HG03558 (cell line): ENCODE results near the gene PDE4D.

ENCODE experiments used
- ATAC-seq: cut with Tn5 transposase; IDR thresholded peaks from one replicate; pipeline ENCODE4 v1.9.1; 2021; ENCODE audit warnings: moderate number of reproducible peaks; ENCODE audit not compliant: unreplicated experiment; ENCODE audit errors: extremely low read depth

The PDE4D gene

DNA sequence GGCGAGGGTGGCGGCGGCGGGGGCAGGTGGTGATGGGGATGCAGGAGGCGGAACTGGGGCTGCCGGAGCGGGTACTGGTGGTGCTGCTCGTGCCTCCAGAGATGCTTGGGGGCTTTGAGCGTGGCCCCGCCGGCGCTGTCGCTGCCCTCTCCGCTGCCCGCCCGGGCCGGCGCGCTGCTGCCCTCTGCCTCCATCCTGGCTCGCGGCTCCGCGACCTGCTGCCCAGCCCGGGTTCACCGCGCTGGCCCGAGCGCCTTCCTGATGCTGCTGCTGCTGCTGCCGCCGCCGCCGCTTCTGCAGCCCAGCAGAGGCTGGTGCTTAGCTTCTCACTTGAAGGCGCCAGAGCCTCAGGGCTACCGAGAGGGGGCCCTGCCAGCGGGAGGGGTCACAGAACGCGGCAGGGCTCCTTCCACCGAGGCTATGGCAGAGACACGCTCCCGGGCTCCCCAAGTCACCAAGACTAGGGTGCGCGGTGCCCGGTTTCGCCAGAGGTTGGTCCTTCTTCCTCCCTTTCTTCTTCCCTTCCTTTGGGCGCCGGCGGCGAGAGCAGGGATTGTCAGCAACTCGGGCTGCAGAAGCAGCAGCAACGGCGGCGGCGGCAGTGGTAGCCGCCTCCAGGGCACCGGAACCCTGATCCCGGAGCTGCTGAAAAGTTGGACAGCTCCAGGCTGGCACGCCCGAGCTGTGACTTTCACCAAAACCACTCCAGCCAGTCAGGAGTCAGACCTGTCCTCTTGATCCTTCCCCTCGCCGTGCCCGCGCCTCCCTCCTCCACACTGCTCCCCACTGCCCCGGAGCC lies at the start of gene PDE4D:
Gene PDE4D, minus strand, starts transcription at position 298 of the 799 bp plus-strand sequence.
- ATAC-seq: no peak

DNA sequence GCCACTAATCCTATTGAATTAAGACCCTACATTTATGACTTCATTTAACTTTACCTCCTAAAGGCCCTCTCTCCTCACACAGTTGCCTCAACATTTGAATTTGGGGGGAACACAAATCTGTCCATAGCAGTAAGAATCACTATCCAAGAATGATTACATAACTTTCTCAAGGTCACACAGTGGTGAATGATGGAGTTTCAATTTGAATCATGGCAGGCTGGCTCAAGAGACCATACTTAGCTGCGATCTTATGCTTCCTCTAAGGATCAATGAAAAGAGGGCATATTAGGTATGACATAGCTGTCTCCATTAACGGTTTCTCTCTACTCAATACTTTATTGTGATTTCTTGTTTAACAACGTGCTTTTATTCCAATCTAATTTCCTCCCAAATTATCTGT lies 44.1 kb upstream of the PDE4D start:
- ATAC-seq: no peak

DNA sequence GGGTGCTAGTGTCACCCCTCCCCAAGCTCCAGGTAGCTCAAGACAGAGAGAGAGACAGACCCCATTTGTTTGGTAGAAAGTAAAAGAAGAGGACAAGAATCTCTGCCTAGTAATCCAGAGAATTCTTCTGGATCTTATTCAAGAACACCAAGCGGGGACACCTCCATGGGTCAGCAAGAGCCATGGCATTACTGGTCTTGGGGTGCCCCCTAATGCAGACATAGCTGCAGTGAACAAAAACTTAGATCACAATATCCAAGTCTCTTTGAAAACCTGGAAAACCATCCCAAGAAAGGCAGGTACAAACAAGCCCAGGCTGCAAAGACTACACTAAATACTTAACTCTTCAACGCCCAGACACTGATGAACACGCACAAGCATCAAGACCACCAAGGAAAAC lies 29.9 kb upstream of the PDE4D start:
- no peak for ATAC-seq

DNA sequence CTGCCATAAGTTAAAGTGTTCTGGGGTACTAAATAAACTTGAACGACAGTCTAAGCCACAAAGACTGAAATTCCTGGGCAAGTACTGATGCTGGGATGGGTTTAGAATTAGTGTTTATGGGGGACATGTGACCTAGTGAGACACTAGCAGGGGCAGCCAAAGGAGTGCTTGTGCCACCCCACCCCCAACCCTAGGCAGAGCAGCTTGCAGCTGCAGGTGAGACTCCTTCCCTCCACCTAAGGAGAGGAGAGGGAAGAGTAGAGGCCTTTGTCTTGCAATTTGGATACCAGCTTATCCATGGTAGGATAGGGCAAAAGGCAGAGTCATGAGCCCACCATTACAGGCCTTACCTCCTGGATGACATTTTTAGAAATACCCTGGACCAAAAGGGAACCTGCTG lies 28.7 kb upstream of the PDE4D start:
- ATAC-seq: no peak

DNA sequence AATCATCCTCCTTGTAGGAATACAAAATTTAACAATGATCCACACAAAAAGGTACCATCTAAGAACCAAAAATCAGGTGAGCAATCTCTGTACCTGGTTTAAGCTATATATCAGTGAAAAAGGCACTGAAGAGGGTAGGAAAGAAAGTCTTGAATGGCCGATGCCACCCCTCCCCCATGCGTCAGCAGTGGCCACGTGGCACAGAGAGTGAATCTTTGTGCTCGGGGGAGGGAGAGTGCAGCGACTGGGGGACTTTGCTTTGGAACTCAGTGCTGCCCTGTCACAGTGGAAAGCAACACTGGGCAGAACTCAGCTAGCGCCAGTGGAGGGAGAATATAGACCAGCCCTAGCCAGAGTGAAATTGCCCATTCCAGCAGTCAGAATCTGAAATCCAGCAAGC lies 28.3 kb upstream of the PDE4D start:
- ATAC-seq: no peak

DNA sequence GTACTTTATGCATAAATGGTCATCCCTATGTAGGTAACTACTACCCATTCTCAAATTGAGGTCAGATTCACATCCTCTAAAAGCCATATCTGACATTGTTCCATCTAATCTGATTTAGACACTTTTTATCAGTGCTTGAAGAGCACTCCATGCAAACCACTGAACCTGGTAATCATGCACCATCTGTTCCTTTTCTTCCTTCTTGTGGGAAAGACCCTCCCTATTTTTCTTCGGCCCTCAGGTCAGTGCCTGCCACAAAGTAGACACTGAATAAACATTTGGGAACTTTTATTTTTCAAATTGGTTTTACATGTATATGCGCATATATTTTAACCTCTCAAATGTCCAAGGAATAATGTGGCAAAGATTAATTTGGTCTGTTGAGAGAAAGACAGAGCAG lies 26.0 kb upstream of the PDE4D start:
- ATAC-seq: no peak

DNA sequence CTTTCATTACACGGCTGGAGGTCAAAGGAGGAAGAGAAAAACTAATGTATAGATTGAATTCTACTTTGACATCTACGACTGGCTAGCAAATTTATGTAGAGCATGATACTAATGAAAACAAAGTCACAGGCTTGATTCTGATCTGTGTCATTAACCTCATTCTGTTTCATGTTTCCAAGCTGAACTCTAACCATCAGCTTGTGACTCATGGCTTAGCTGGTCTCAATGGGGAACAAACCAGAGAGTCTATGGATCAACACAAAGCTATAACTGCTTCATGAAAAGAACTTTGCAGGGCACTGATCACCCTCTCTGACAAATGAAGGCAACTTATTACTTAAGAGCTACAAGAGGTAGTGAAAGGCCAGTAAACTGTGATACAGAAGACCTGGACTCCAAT lies 23.6 kb upstream of the PDE4D start:
- no peak for ATAC-seq

DNA sequence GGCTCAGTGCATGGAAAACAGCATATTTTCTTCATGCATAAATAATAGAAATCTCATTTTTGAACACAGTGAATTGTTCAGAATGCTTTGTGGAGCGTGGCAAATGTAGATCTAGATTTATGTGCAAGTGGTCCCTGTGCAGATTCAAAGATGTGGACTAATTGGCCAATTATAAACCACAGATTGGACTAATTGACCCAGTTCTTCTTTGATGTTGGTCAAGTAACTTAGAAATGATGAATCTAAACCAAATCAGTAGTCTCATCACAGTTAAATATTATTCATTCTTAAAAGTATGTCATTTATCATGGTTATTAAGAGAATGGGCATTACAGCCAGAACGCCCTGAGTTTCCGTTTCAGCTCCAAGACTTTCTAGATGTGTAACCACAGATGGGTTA lies 11.7 kb upstream of the PDE4D start:
- ATAC-seq: no peak

DNA sequence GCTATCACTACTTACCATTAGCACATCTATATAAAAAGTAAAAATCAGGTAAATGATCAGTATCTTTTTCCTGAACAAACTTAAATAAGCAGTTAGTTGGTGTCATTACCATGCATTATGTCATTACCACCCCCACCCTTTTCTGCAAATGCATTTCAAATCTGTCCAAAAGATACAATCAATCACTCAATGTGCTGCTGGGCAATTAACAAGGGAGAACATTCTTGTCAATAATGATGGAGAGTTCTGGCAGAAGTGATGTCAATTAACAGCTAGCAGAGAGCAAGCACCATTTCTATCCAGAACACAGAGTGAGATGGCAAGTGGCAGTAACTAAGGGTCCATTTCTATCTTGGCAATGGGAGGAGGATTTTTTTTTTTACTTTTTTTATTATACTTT lies 3.5 kb upstream of the PDE4D start:
- ATAC-seq: no peak

DNA sequence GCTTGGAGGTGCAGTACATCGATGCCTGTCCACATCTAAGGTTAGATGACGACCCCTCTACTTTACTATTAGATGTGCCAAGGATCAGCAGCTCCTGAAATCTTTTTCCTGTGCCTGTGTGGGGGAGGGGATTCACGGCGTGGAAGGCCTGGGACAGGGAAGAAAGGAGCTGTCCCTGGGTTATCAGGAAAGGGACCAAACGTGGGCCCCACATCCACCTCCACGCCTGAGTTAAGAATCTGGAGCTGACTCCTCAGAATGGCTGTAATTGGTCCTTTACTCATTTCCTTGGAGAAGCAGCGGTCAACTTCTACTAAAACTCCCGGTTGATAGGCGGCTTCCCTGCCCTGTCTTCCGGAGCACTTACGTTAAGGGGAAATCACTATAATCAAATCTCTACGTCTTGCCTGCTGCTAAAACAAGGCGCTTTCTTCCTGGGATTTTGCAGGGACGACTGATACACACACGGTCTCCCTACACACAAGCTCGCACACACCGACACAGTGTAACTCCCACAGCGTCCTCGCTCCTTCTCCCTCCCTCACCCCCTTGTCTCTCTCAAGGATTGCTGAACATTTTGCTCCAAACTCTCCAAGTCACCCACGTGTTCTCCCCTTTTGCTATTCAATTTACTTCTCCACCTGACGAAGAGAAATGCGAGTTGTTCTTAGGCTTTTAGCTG lies 1.4 kb downstream of the PDE4D start:
- ATAC-seq: no peak

DNA sequence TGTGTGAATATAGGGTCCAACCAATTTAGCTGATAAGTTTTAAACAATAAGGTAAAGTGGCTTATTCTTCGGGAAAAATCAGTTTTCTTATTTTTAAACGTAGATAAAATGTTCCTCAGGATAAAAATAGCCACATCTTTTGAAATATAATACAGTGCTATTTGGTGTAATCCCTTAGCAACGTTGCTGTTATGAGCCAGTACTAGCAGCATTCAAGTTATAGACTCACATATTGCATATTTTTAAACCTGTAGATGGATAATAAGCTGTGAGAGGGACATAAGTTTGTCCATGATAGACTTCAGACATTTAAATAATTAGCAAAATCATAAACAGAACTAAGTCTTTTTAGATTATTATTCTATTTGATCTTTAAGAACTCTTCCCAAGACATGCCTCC lies 6.3 kb downstream of the PDE4D start:
- no peak for ATAC-seq

DNA sequence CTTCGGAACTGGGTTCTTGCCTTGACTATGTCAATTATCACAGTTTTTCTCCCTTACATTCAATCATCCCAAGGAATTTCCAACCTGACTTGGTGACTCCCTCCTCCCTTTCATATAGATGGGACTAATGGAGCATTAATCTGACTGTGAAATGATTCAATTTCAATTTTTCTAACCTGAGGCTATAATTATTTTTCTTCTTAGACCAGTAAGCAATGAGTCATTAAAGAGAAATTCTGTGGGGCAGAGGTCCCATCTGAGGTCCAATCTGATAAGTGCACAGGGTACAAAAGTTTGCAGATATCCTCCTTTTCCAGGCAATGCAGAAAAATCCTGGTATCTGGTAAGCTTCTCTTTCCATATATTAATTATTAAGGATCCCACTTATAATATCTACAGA lies 18.9 kb downstream of the PDE4D start:
- no peak for ATAC-seq

DNA sequence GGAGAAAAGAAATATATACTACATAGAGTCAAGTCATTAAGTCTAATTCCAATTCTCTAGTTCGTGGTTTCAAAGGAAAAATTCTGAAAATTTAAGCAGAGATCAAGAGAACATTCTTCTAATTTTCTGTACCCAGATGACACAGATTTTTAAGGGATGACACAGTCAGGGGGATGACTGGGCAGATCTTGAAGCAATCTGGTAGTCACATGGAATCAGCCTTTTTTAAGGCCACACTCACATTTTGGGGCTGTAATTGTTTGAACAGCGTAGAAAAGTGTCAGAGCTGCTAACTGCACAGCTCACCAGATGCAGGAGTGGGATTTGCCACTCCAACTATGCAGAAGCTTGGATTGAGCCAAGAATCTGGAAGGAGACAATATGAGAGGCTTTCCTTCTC lies 20.4 kb downstream of the PDE4D start:
- no peak for ATAC-seq

DNA sequence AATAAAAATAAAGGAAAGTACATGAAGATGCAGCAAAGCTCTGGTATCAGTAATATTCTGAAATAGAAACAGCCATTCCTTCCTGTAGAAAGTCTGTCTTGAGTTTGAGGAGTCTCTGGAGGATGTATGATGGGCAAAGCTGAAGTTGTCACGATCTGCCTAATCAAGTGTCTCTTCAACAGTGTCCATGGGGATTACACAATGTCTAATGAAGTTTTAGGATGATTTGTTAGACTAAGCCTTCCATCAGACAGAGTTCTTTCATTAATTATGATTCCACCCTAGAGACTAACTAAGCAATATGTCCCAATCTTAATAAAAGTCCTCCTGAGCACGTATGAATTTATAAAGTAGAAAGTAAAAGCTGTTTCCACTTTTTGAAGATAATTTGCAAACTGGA lies 26.9 kb downstream of the PDE4D start:
- no peak for ATAC-seq

DNA sequence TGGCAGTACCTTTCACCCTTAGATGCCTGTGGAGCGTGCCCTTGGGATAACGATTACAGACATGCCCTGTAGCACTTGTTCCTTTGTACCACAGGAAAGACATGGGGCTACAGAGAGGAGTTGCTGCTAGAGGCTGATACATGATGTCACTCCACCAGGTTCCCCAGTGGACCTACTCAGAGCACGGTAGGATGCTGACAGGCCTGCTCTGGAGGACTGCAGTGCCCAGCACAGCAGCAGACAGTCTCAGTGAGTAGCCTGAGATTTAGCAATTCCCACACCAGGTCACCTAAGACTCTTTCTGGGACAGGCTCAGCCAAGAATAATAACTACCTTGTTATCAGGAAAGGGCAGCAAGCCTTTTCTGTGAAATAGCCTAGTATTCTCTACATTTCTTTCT lies 28.8 kb downstream of the PDE4D start:
- ATAC-seq: no peak

DNA sequence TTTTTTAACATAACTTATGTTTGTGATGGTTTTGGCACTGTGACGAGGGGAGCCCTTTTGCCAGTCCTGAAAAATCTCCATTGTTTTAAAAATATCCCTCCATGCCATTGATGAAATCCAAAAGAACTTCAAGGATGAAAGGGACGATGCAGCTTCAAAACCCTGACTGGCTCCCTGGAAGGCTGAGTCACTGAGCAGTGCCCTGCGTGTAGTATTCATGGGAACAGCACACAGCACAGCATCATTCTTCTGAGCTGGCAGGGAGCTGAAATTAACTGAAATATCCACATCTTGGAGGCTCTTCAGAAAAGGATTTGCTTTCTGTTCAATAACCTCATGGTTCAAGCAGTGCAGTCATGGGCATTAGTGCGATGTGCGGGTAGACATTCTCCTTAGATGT lies 29.7 kb downstream of the PDE4D start:
- ATAC-seq: no peak

DNA sequence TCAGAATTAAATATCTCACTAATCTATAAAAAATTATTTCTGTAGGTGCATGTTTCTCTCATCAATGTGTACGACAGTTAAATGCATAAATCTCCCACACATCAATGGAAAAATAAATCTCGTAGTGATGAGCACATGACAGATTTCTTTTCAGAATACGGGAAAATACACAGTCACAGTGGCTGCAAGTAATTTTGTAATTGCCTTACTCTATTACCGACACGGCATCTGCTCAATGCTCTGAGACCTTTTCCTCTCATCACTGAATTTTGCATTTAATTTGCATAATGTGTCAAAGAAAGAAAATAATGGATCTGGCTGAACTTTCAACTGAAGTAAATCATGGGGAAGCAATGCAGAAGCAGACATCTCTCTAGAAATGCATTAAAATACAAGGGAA lies 37.2 kb downstream of the PDE4D start:
- ATAC-seq: no peak

DNA sequence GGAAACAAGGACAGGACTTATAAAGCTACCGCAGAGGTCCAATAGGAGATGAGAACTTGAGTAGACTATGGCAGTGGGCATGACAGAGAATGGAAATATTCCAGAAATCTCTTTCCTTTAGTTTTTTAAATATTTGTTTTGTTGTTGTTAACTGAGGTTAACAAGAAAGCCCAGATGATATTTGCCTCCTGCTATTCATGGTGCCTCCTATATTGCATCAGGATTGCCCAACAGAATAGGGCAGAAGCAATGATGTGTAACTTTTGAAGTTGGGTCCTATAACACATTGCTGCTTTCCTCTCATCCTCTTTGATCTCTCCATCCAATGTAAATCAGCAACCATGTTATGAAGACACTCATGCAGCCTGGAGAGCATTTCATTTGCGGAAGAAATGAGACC lies 42.8 kb downstream of the PDE4D start:
- ATAC-seq: no peak

DNA sequence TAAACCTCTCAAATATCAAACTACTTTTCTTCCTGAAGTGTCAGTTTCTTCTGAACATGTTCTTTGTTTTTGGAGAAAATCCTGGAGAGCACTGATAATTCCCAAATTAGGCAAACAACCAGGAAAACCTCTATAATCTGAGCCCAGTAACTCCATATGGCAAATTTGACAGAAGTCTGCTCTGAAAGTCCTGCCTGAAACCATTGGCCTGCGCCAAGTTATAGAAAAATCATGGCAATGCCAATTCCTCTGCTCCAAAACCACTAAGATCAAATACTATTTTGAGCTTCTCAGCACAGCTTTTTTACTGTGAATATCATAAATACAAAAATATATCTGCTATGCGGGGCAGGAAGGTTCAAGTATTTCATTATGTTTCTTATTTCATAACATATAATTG lies 45.9 kb downstream of the PDE4D start:
- ATAC-seq: no peak

DNA sequence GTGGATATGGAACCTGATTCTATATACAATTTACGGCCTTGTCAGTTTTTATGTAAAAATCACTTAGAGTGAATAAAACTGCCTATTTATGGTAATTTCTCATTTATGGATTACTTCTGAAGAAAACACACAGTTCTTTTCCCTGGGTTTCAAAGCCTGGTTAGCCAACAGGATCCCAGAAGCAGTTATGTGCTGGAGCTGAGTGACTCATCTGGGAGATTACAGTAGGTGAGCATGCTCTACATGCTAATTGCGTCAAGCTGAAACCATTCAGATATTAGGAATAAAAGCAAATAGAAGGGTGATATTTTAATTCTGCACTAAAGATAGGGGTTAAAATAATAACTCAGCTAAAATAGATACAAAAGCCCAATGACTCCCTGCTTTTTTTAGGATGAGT lies 47.8 kb downstream of the PDE4D start:
- ATAC-seq: no peak

DNA sequence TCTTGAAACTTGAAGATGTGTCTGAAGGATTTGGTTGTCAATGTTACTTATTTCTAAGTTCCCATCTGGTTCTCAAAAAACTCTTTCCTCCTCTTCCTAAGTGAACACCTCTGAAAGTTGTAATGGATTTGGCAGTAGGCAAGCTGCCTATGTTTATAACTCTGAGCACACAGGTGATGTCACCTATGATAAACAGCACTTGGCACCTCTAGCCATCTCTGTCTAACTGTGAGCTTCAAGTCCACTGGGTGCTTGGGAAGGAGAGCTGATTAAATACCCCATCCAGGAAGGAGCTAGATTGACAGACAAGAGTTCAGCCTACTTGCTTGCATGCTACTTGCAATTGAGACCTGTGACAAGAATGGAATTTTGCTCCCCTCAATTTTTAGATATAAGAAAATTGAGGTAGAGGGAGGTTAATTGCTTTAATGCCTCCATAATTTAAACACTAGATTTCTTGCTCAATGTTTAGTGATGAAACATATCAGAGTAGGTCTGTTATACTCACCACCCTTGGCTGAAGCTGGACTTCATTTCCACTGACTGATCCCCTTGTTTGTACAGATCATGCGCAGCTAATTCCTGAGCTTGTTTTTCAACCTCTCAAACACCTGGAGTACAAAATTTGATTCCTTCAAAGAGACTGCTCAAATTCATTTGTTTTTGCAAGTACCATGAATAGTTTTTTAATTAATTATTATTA lies 49.9 kb downstream of the PDE4D start:
- no peak for ATAC-seq
